ENCODE data around the gene MYO7A.
"Not testable (repeated sequence)": the region's sequence is repeated elsewhere in the genome, so short reads cannot be mapped to it uniquely, and the experiment has no call there.

MYO7A gene

GRCh38 chr11:77093056-77093891, 34.8 kb upstream of the MYO7A start:
- DNase-seq: no peak

- no peak for DNase-seq
Measured at GRCh38 chr11:77093987-77094840, 33.8 kb upstream of the MYO7A start.

DNA sequence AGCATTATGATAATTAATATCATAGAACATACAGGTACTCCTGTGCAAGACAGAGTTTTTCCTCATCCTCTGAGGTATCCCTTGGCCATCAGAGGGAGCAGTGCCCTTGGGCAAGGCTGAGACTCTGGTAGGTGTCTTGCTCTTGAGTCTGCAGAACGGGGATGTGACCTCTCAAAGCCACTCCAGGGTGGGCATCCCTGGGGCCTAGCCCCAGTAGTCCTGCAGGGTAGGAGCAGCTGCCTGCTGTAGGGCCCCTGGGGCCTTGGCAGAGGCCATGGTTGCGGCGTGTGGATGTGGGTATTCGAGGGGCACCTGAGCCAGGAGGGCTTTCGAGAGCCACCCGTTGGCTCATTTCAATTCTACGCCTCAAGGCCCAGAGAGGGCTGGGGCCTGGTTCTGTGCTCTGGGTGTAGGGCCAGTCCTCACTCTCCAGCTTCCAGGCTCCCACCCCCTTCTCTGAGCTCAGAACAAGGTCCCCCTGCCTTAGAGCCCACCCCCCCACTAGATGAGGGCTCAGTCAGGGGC, 33.1 kb upstream of the MYO7A start:
- DNase-seq: no peak

DNA sequence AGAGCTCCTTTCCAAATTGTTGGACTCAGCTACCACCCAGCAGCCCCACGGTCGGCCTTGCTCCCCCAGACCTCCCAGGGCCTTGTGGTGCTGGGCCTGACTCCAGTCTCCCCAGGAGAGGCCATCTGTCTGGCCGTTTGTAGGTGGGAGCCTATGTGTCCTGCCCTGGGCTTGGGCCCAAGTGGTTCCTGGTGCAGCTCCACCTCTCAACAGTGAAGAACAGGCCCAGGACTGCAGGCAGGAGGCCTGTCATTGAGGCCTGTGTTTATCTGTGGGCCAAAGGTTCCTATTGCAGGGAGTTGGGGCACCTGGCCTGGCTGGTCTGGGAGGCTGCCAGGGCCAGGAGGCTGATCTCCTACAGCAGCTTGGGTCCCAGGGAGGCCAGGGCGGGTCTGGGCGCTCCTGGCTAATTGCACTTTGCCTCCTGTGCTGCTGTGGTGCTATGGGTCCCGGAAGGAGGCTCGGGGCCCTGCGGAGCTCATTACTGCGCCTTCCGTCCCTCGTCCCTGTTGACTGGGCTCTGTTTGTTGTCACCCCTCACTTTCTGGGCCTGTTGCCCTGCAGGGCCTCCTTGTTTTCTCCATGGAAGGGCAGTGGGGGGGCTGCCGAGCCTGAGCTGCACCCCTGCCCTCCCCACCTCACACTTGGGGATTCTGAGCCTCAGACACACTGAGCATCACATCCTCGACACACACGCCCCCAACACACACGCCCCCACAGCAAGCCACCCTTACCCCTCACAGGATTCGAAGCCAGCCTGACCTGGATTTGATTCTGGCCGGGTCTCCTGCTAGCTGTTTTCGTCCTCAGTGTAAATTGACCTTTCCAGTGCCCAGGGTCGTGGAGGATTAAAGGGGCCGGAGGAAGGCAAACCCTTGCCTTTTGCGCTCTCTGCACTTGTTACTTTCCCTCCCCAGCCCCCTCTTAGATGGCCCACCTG, 32.2 kb upstream of the MYO7A start:
- DNase-seq: no peak

- no peak for DNase-seq
Measured at GRCh38 chr11:77096591-77097019, 31.4 kb upstream of the MYO7A start.

- not testable (repeated sequence) for DNase-seq
Measured at GRCh38 chr11:77097180-77097579, 30.9 kb upstream of the MYO7A start.

- DNase-seq: no peak
Measured at GRCh38 chr11:77100166-77101042, 27.6 kb upstream of the MYO7A start.

- DNase-seq: no peak
Measured at GRCh38 chr11:77101043-77101537, 27.0 kb upstream of the MYO7A start.

GRCh38 chr11:77102246-77103210, 25.5 kb upstream of the MYO7A start, which contains the start of gene OMP:
Gene OMP (plus strand): TSS chr11:77102840. CDS start chr11:77102840, 0 bp downstream.
- no peak for DNase-seq

GRCh38 chr11:77103319-77103718, 24.7 kb upstream of the MYO7A start:
- no peak for DNase-seq

DNA sequence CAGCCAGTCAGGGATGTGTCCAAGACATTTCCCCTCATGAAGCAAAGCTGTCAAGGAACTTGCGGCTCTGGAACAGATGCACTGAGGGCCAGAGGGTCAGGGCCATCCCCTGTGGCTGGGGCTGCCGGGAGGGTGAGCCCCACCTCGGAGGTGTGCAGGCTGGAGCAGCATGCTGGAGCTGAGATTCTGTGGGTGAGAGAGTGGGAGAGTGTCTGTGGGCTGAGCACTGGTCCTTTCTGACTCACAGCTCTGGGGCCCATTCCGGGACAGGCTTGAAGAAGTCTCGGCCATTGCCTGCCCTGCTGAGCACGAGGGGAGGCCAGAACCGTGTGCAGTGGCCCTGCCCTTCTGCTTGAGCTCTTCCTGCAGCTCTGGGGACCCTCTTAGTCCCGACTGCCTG, 23.3 kb upstream of the MYO7A start:
- DNase-seq: no peak

- no peak for DNase-seq
Measured at GRCh38 chr11:77106321-77106720, 21.7 kb upstream of the MYO7A start.

- no peak for DNase-seq
Measured at GRCh38 chr11:77106759-77107158, 21.3 kb upstream of the MYO7A start.

GRCh38 chr11:77107950-77108349, 20.1 kb upstream of the MYO7A start:
- no peak for DNase-seq

GRCh38 chr11:77108436-77108835, 19.6 kb upstream of the MYO7A start:
- no peak for DNase-seq

DNA sequence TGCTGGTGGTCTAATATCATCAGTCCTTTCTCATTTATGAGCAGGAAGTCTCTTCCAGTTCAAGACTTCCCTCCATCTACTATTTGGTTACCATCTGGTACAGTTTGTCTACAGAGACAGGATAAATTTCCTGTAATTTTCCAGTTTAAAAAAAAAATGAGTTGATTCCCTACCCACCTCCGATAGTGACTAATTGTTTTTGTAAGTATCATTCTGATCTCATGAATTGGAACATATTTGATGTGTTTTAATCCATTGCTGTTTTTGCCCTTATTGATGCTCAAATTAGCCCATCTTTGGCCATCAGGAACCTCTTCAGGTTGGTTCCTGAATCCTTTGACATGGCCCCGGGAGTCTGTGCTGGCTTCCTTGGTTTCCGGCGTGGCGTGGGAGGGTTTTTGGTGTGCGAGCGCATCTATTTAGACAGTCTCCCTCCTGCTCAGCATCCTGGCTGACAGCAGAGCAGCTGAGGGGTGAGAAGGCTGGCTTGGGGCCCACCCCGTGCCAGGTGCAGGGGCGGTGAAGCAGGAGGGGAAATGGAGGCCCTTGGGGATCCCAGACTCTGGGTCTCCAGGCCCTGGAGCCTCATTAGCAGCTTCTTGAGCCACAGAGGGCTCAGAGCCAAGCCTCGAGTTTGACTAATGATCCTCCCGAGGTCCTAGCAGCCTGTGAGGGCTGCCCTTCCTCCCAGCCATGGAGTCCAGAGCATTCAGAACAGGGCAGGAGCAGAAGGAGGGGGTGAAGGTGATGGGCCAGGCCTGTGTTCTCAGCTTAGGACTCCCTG, 18.6 kb upstream of the MYO7A start:
- DNase-seq: no peak

DNA sequence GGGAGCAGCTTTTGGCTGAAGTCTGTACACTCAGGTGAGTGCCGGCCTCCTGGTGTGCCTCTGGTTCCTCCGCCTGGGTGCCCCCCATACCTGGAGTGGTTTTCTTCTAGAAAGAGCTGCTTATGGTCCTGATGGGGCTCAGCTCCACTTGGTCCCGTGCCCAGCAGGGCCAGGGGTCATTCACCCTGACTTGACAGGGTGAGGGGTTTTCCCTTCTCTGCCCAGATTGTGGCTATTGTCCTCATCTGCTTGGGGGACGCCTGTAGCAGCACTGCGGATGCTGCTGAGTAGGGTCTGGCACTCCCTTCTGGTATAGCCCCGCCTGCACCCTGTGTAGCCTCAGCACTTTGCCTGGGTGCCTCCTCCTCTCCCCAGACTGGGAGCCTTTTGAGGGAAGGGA, 17.2 kb upstream of the MYO7A start:
- no peak for DNase-seq

GRCh38 chr11:77111277-77111676, 16.8 kb upstream of the MYO7A start:
- DNase-seq: no peak

- no peak for DNase-seq
Measured at GRCh38 chr11:77111946-77112345, 16.1 kb upstream of the MYO7A start.

All from activated naive CD4-positive, alpha-beta T cell treated with anti-CD3 and anti-CD28 coated beads, Interleukin-2, amount 50 U/mL, for 16 hours (primary cell).